ENCODE measurements around the gene HTT. TPM values are rescaled to one million over a fixed set of nuclear protein-coding genes. Genes with fewer than 3 reads are reported as not detected.

Gene HTT
- total and polyA plus RNA-seq, 4 donors = 5.1 to 82.7 (median 41.1) TPM

- Histone ChIP-seq H3K4me1 (ENCODE audit: control insufficient read depth in 1 of 2, insufficient read depth in 2 of 2, low read length in 2 of 2) (no peaks in the 10 kb centered on the region), H3K27ac (ENCODE audit: low read depth in 1 of 2, low read length in 2 of 2) (no peak overlapping the region), H3K36me3 (ENCODE audit: control insufficient read depth in 1 of 2, insufficient read depth in 2 of 2, low read length in 1 of 2) (no peaks in the 10 kb centered on the region), H3K4me3 (ENCODE audit: low read length in 2 of 2) (no peak overlapping the region), H3K27me3 (ENCODE audit: control insufficient read depth in 1 of 2, insufficient read depth in 2 of 2, low read length in 1 of 2) (no peaks in the 10 kb centered on the region), H3K9me3 (ENCODE audit: control insufficient read depth, low read length) (no peaks in the 10 kb centered on the region)
- DNase-seq (no peak), ATAC-seq (ENCODE audit: low FRiP score) (no peak)
- intact Hi-C loops (cut with DNase I) = no loop called here
- WGBS, 2 donors = 43 to 46% methylated on average over 9 of the region's 9 CpGs
These were observed 202.5 kb downstream of the HTT start for GRCh38 chr4:3276986-3277385.

- intact Hi-C loops (cut with DNase I) = no loop called here
- Histone ChIP-seq H3K27ac (ENCODE audit: low read depth in 1 of 2, low read length in 2 of 2) (no peak overlapping the region), H3K27me3 (ENCODE audit: control insufficient read depth in 1 of 2, insufficient read depth in 2 of 2, low read length in 1 of 2) (no peaks in the 10 kb centered on the region), H3K4me1 (ENCODE audit: control insufficient read depth in 1 of 2, insufficient read depth in 2 of 2, low read length in 2 of 2) (no peaks in the 10 kb centered on the region), H3K9me3 (ENCODE audit: control insufficient read depth, low read length) (no peaks in the 10 kb centered on the region), H3K36me3 (ENCODE audit: control insufficient read depth in 1 of 2, insufficient read depth in 2 of 2, low read length in 1 of 2) (no peaks in the 10 kb centered on the region), H3K4me3 (ENCODE audit: low read length in 2 of 2) (no peak overlapping the region)
- WGBS, 2 donors = 85 to 92% methylated on average over 3 of the region's 3 CpGs
- DNase-seq (no peak), ATAC-seq (ENCODE audit: low FRiP score) (no peak)
These were observed 206.0 kb downstream of the HTT start for GRCh38 chr4:3280466-3280865.

- no peak for DNase-seq
- no peak overlapping the region for H3K27ac ChIP-seq (ENCODE audit: low read depth in 1 of 2, low read length in 2 of 2)
- no peaks in the 10 kb centered on the region for H3K9me3 ChIP-seq (ENCODE audit: control insufficient read depth, low read length)
- no peak overlapping the region for H3K4me3 ChIP-seq (ENCODE audit: low read length in 2 of 2)
- WGBS, 2 donors = 68 to 71% methylated on average over 6 of the region's 6 CpGs
- ATAC-seq (ENCODE audit: low FRiP score) = no peak
- H3K27me3 ChIP-seq (ENCODE audit: control insufficient read depth in 1 of 2, insufficient read depth in 2 of 2, low read length in 1 of 2) = no peaks in the 10 kb centered on the region
- H3K36me3 ChIP-seq (ENCODE audit: control insufficient read depth in 1 of 2, insufficient read depth in 2 of 2, low read length in 1 of 2) = no peaks in the 10 kb centered on the region
- no peaks in the 10 kb centered on the region for H3K4me1 ChIP-seq (ENCODE audit: control insufficient read depth in 1 of 2, insufficient read depth in 2 of 2, low read length in 2 of 2)
- intact Hi-C loops (cut with DNase I) = no loop called here
These were observed 209.0 kb downstream of the HTT start for GRCh38 chr4:3283483-3283882.

- WGBS, 2 donors = 60 to 65% methylated on average over 13 of the region's 13 CpGs
- intact Hi-C loops (cut with DNase I) = no loop called here
These were observed 209.4 kb downstream of the HTT start for GRCh38 chr4:3283916-3284315.

GRCh38 chr4:3284734-3285557, 210.5 kb downstream of the HTT start:
- ATAC-seq (ENCODE audit: low FRiP score) (no peak), DNase-seq (no peak)
- Histone ChIP-seq H3K9me3 (ENCODE audit: control insufficient read depth, low read length) (no peaks in the 10 kb centered on the region), H3K36me3 (ENCODE audit: control insufficient read depth in 1 of 2, insufficient read depth in 2 of 2, low read length in 1 of 2) (no peaks in the 10 kb centered on the region), H3K4me3 (ENCODE audit: low read length in 2 of 2) (no peak overlapping the region), H3K27me3 (ENCODE audit: control insufficient read depth in 1 of 2, insufficient read depth in 2 of 2, low read length in 1 of 2) (no peaks in the 10 kb centered on the region), H3K27ac (ENCODE audit: low read depth in 1 of 2, low read length in 2 of 2) (no peak overlapping the region), H3K4me1 (ENCODE audit: control insufficient read depth in 1 of 2, insufficient read depth in 2 of 2, low read length in 2 of 2) (no peaks in the 10 kb centered on the region)
- WGBS, 2 donors = 82 to 83% methylated on average over 23 to 24 of the region's 24 CpGs
- intact Hi-C loops (cut with DNase I) = no loop called here

More at GRCh38 chr4:3283916-3284315, 209.4 kb downstream of the HTT start:
- H3K4me3 ChIP-seq (ENCODE audit: low read length in 2 of 2) = no peak overlapping the region
- H3K9me3 ChIP-seq (ENCODE audit: control insufficient read depth, low read length) = no peaks in the 10 kb centered on the region
- DNase-seq (no peak), ATAC-seq (ENCODE audit: low FRiP score) (no peak)
- no peaks in the 10 kb centered on the region for H3K36me3 ChIP-seq (ENCODE audit: control insufficient read depth in 1 of 2, insufficient read depth in 2 of 2, low read length in 1 of 2)
- H3K4me1 ChIP-seq (ENCODE audit: control insufficient read depth in 1 of 2, insufficient read depth in 2 of 2, low read length in 2 of 2) = no peaks in the 10 kb centered on the region
- no peaks in the 10 kb centered on the region for H3K27me3 ChIP-seq (ENCODE audit: control insufficient read depth in 1 of 2, insufficient read depth in 2 of 2, low read length in 1 of 2)
- no peak overlapping the region for H3K27ac ChIP-seq (ENCODE audit: low read depth in 1 of 2, low read length in 2 of 2)

- H3K4me3 ChIP-seq (ENCODE audit: low read length in 2 of 2) = no peak overlapping the region
- DNase-seq (peak in 1 of 2 donors; percentile 81), ATAC-seq (ENCODE audit: low FRiP score) (no peak)
- intact Hi-C loops (cut with DNase I) = no loop called here
- H3K27ac ChIP-seq (ENCODE audit: low read depth in 1 of 2, low read length in 2 of 2) = no peak overlapping the region
- WGBS, 2 donors = 62 to 65% methylated on average over 37 to 38 of the region's 38 CpGs
- H3K9me3 ChIP-seq (ENCODE audit: control insufficient read depth, low read length) = no peaks in the 10 kb centered on the region
- no peaks in the 10 kb centered on the region for H3K36me3 ChIP-seq (ENCODE audit: control insufficient read depth in 1 of 2, insufficient read depth in 2 of 2, low read length in 1 of 2)
- no peaks in the 10 kb centered on the region for H3K27me3 ChIP-seq (ENCODE audit: control insufficient read depth in 1 of 2, insufficient read depth in 2 of 2, low read length in 1 of 2)
- no peaks in the 10 kb centered on the region for H3K4me1 ChIP-seq (ENCODE audit: control insufficient read depth in 1 of 2, insufficient read depth in 2 of 2, low read length in 2 of 2)
These were observed 211.3 kb downstream of the HTT start for GRCh38 chr4:3285558-3286334.

- 73% methylated on average over 32 of the region's 32 CpGs for WGBS, 2 donors
- Histone ChIP-seq H3K4me3 (ENCODE audit: low read length in 2 of 2) (no peak overlapping the region), H3K27me3 (ENCODE audit: control insufficient read depth in 1 of 2, insufficient read depth in 2 of 2, low read length in 1 of 2) (no peaks in the 10 kb centered on the region), H3K9me3 (ENCODE audit: control insufficient read depth, low read length) (no peaks in the 10 kb centered on the region), H3K36me3 (ENCODE audit: control insufficient read depth in 1 of 2, insufficient read depth in 2 of 2, low read length in 1 of 2) (no peaks in the 10 kb centered on the region), H3K4me1 (ENCODE audit: control insufficient read depth in 1 of 2, insufficient read depth in 2 of 2, low read length in 2 of 2) (no peaks in the 10 kb centered on the region), H3K27ac (ENCODE audit: low read depth in 1 of 2, low read length in 2 of 2) (no peak overlapping the region)
- no peak for ATAC-seq (ENCODE audit: low FRiP score)
- intact Hi-C loops (cut with DNase I) = no loop called here
- DNase-seq = peak in 1 of 2 donors; percentile 61
These were observed 212.1 kb downstream of the HTT start for GRCh38 chr4:3286335-3287175.

- no peaks in the 10 kb centered on the region for H3K27me3 ChIP-seq (ENCODE audit: control insufficient read depth in 1 of 2, insufficient read depth in 2 of 2, low read length in 1 of 2)
- H3K9me3 ChIP-seq (ENCODE audit: control insufficient read depth, low read length) = no peaks in the 10 kb centered on the region
- DNase-seq = no peak
- no peaks in the 10 kb centered on the region for H3K4me1 ChIP-seq (ENCODE audit: control insufficient read depth in 1 of 2, insufficient read depth in 2 of 2, low read length in 2 of 2)
- no peak overlapping the region for H3K27ac ChIP-seq (ENCODE audit: low read depth in 1 of 2, low read length in 2 of 2)
- no peak overlapping the region for H3K4me3 ChIP-seq (ENCODE audit: low read length in 2 of 2)
- intact Hi-C loops (cut with DNase I) = no loop called here
- H3K36me3 ChIP-seq (ENCODE audit: control insufficient read depth in 1 of 2, insufficient read depth in 2 of 2, low read length in 1 of 2) = no peaks in the 10 kb centered on the region
- 47 to 48% methylated on average over 14 of the region's 14 CpGs for WGBS, 2 donors
- no peak for ATAC-seq (ENCODE audit: low FRiP score)
These were observed 212.9 kb downstream of the HTT start for GRCh38 chr4:3287271-3287971.

All from aorta (tissue), 5 donors.